Measurements from ENCODE around the gene SPIRE1.

The SPIRE1 gene

GRCh38 chr18:12432196-12432595, 225.7 kb downstream of the SPIRE1 start:
- H3K36me3 ChIP-seq (ENCODE audit: control insufficient read depth in 4 of 4, insufficient read depth in 4 of 4, low read length in 3 of 4): peaks cover 2 to 67% (median 47%) of the 10 kb centered on the region in 4 experiments

GRCh38 chr18:12431561-12431960, 226.3 kb downstream of the SPIRE1 start:
- CTCF ChIA-PET: no interaction called here
- H3K36me3 ChIP-seq (ENCODE audit: control insufficient read depth in 4 of 4, insufficient read depth in 4 of 4, low read length in 3 of 4): peaks cover 2 to 73% (median 51%) of the 10 kb centered on the region in 4 experiments

More at GRCh38 chr18:12432196-12432595, 225.7 kb downstream of the SPIRE1 start:
- H3K9me3 ChIP-seq (ENCODE audit: control extremely low read depth in 1 of 5, control insufficient read depth in 4 of 5, insufficient read depth in 2 of 5, low read depth in 1 of 5, low read length in 4 of 5): peaks cover 0 to 9% (median 6%) of the 10 kb centered on the region in 5 experiments
- no peak overlapping the region for H3K27ac ChIP-seq (ENCODE audit: insufficient read depth in 1 of 2, low read depth in 1 of 2, low read length in 2 of 2, poor library complexity in 1 of 2, severe bottlenecking in 2 of 2)
- WGBS (ENCODE audit: insufficient coverage): 96% methylated on average over 22 of the region's 22 CpGs
- CTCF ChIA-PET: no interaction called here
- H3K4me3 ChIP-seq (ENCODE audit: control insufficient read depth in 1 of 7, extremely low read depth in 1 of 7, insufficient read depth in 4 of 7, low read depth in 2 of 7, low read length in 6 of 7): no peak overlapping the region
- H3K4me1 ChIP-seq (ENCODE audit: control extremely low read depth in 1 of 4, control insufficient read depth in 4 of 4, insufficient read depth in 4 of 4, low read length in 3 of 4): no peaks in the 10 kb centered on the region
- DNase-seq: no peak
- POLR2A ChIA-PET: no interaction called here
- H3K27me3 ChIP-seq (replicated peaks in 2 of 5; ENCODE audit: control insufficient read depth in 4 of 5, insufficient read depth in 5 of 5, low read length in 4 of 5): no peaks in the 10 kb centered on the region

GRCh38 chr18:12430137-12430990, 227.5 kb downstream of the SPIRE1 start:
- H3K4me3 ChIP-seq (ENCODE audit: control insufficient read depth in 1 of 7, extremely low read depth in 1 of 7, insufficient read depth in 4 of 7, low read depth in 2 of 7, low read length in 6 of 7): no peak overlapping the region
- no peak overlapping the region for H3K27ac ChIP-seq (ENCODE audit: insufficient read depth in 1 of 2, low read depth in 1 of 2, low read length in 2 of 2, poor library complexity in 1 of 2, severe bottlenecking in 2 of 2)
- H3K36me3 ChIP-seq (ENCODE audit: control insufficient read depth in 4 of 4, insufficient read depth in 4 of 4, low read length in 3 of 4): peaks cover 2 to 75% (median 53%) of the 10 kb centered on the region in 4 experiments
- H3K4me1 ChIP-seq (ENCODE audit: control extremely low read depth in 1 of 4, control insufficient read depth in 4 of 4, insufficient read depth in 4 of 4, low read length in 3 of 4): no peaks in the 10 kb centered on the region
- CTCF ChIA-PET: interaction anchor here (0.6 kb wide), 1 partner anchor 14 kb away, joined by 3 read pairs; no protein-coding TSS in a partner anchor
- 100% methylated on average over 7 of the region's 8 CpGs for WGBS (ENCODE audit: insufficient coverage)
- DNase-seq: no peak
- POLR2A ChIA-PET: no interaction called here
- peaks cover 0 to 17% (median 9%) of the 10 kb centered on the region in 5 experiments for H3K9me3 ChIP-seq (ENCODE audit: control extremely low read depth in 1 of 5, control insufficient read depth in 4 of 5, insufficient read depth in 2 of 5, low read depth in 1 of 5, low read length in 4 of 5)
- H3K27me3 ChIP-seq (replicated peaks in 2 of 5; ENCODE audit: control insufficient read depth in 4 of 5, insufficient read depth in 5 of 5, low read length in 4 of 5): no peaks in the 10 kb centered on the region

More at GRCh38 chr18:12431561-12431960, 226.3 kb downstream of the SPIRE1 start:
- POLR2A ChIA-PET: no interaction called here
- peaks cover 0 to 16% (median 8%) of the 10 kb centered on the region in 5 experiments for H3K9me3 ChIP-seq (ENCODE audit: control extremely low read depth in 1 of 5, control insufficient read depth in 4 of 5, insufficient read depth in 2 of 5, low read depth in 1 of 5, low read length in 4 of 5)
- DNase-seq: no peak
- WGBS (ENCODE audit: insufficient coverage): 98% methylated on average over 15 of the region's 16 CpGs
- no peak overlapping the region for H3K27ac ChIP-seq (ENCODE audit: insufficient read depth in 1 of 2, low read depth in 1 of 2, low read length in 2 of 2, poor library complexity in 1 of 2, severe bottlenecking in 2 of 2)
- H3K27me3 ChIP-seq (replicated peaks in 2 of 5; ENCODE audit: control insufficient read depth in 4 of 5, insufficient read depth in 5 of 5, low read length in 4 of 5): no peaks in the 10 kb centered on the region
- H3K4me3 ChIP-seq (ENCODE audit: control insufficient read depth in 1 of 7, extremely low read depth in 1 of 7, insufficient read depth in 4 of 7, low read depth in 2 of 7, low read length in 6 of 7): no peak overlapping the region
- H3K4me1 ChIP-seq (ENCODE audit: control extremely low read depth in 1 of 4, control insufficient read depth in 4 of 4, insufficient read depth in 4 of 4, low read length in 3 of 4): no peaks in the 10 kb centered on the region

- Histone ChIP-seq H3K9me3 (ENCODE audit: control extremely low read depth in 1 of 5, control insufficient read depth in 4 of 5, insufficient read depth in 2 of 5, low read depth in 1 of 5, low read length in 4 of 5) (peaks cover 0 to 17% (median 9%) of the 10 kb centered on the region in 5 experiments), H3K4me1 (ENCODE audit: control extremely low read depth in 1 of 4, control insufficient read depth in 4 of 4, insufficient read depth in 4 of 4, low read length in 3 of 4) (no peaks in the 10 kb centered on the region), H3K27me3 (replicated peaks in 2 of 5; ENCODE audit: control insufficient read depth in 4 of 5, insufficient read depth in 5 of 5, low read length in 4 of 5) (no peaks in the 10 kb centered on the region), H3K36me3 (ENCODE audit: control insufficient read depth in 4 of 4, insufficient read depth in 4 of 4, low read length in 3 of 4) (peaks cover 2 to 74% (median 51%) of the 10 kb centered on the region in 4 experiments), H3K4me3 (ENCODE audit: control insufficient read depth in 1 of 7, extremely low read depth in 1 of 7, insufficient read depth in 4 of 7, low read depth in 2 of 7, low read length in 6 of 7) (no peak overlapping the region), H3K27ac (ENCODE audit: insufficient read depth in 1 of 2, low read depth in 1 of 2, low read length in 2 of 2, poor library complexity in 1 of 2, severe bottlenecking in 2 of 2) (no peak overlapping the region)
- WGBS (ENCODE audit: insufficient coverage): 94% methylated on average over 16 of the region's 16 CpGs
- POLR2A ChIA-PET: no interaction called here
- CTCF ChIA-PET: interaction anchor here (0.6 to 1.0 kb wide), 2 partner anchors 15 to 35 kb away, joined by 3 to 4 read pairs; no protein-coding TSS in a partner anchor
- DNase-seq: no peak
Measured at GRCh38 chr18:12429556-12429955, 228.4 kb downstream of the SPIRE1 start.

- WGBS (ENCODE audit: insufficient coverage): 88% methylated on average over 12 of the region's 12 CpGs
- CTCF ChIA-PET: interaction anchor here (1.0 kb wide), 1 partner anchor 35 kb away, joined by 4 read pairs; no protein-coding TSS in a partner anchor
- Histone ChIP-seq H3K4me3 (ENCODE audit: control insufficient read depth in 1 of 7, extremely low read depth in 1 of 7, insufficient read depth in 4 of 7, low read depth in 2 of 7, low read length in 6 of 7) (no peak overlapping the region), H3K27ac (ENCODE audit: insufficient read depth in 1 of 2, low read depth in 1 of 2, low read length in 2 of 2, poor library complexity in 1 of 2, severe bottlenecking in 2 of 2) (no peak overlapping the region), H3K4me1 (ENCODE audit: control extremely low read depth in 1 of 4, control insufficient read depth in 4 of 4, insufficient read depth in 4 of 4, low read length in 3 of 4) (no peaks in the 10 kb centered on the region), H3K27me3 (replicated peaks in 2 of 5; ENCODE audit: control insufficient read depth in 4 of 5, insufficient read depth in 5 of 5, low read length in 4 of 5) (no peaks in the 10 kb centered on the region), H3K36me3 (ENCODE audit: control insufficient read depth in 4 of 4, insufficient read depth in 4 of 4, low read length in 3 of 4) (peaks cover 2 to 69% (median 49%) of the 10 kb centered on the region in 4 experiments), H3K9me3 (ENCODE audit: control extremely low read depth in 1 of 5, control insufficient read depth in 4 of 5, insufficient read depth in 2 of 5, low read depth in 1 of 5, low read length in 4 of 5) (peaks cover 0 to 17% (median 9%) of the 10 kb centered on the region in 5 experiments)
- POLR2A ChIA-PET: no interaction called here
- DNase-seq: no peak
Measured at GRCh38 chr18:12428923-12429322, 229.0 kb downstream of the SPIRE1 start.

- H3K4me1 ChIP-seq (ENCODE audit: control extremely low read depth in 1 of 4, control insufficient read depth in 4 of 4, insufficient read depth in 4 of 4, low read length in 3 of 4): peaks cover 0 to 6% (median 5%) of the 10 kb centered on the region in 4 experiments
- no peak overlapping the region for H3K4me3 ChIP-seq (ENCODE audit: control insufficient read depth in 1 of 7, extremely low read depth in 1 of 7, insufficient read depth in 4 of 7, low read depth in 2 of 7, low read length in 6 of 7)
- WGBS (ENCODE audit: insufficient coverage): 88% methylated on average over 1 of the region's 3 CpGs
- H3K27me3 ChIP-seq (replicated peaks in 2 of 5; ENCODE audit: control insufficient read depth in 4 of 5, insufficient read depth in 5 of 5, low read length in 4 of 5): no peaks in the 10 kb centered on the region
- DNase-seq: no peak
- H3K27ac ChIP-seq (ENCODE audit: insufficient read depth in 1 of 2, low read depth in 1 of 2, low read length in 2 of 2, poor library complexity in 1 of 2, severe bottlenecking in 2 of 2): no peak overlapping the region
- POLR2A ChIA-PET: no interaction called here
- H3K9me3 ChIP-seq (ENCODE audit: control extremely low read depth in 1 of 5, control insufficient read depth in 4 of 5, insufficient read depth in 2 of 5, low read depth in 1 of 5, low read length in 4 of 5): peaks cover 0 to 17% (median 9%) of the 10 kb centered on the region in 5 experiments
- CTCF ChIA-PET: interaction anchor here (1.0 to 10.1 kb wide), 3 partner anchors 34 to 550 kb away, joined by 3 to 111 read pairs (median 5); no protein-coding TSS in a partner anchor
- H3K36me3 ChIP-seq (ENCODE audit: control insufficient read depth in 4 of 4, insufficient read depth in 4 of 4, low read length in 3 of 4): peaks cover 2 to 70% (median 35%) of the 10 kb centered on the region in 4 experiments
Measured at GRCh38 chr18:12426924-12427323, 231.0 kb downstream of the SPIRE1 start.

DNA sequence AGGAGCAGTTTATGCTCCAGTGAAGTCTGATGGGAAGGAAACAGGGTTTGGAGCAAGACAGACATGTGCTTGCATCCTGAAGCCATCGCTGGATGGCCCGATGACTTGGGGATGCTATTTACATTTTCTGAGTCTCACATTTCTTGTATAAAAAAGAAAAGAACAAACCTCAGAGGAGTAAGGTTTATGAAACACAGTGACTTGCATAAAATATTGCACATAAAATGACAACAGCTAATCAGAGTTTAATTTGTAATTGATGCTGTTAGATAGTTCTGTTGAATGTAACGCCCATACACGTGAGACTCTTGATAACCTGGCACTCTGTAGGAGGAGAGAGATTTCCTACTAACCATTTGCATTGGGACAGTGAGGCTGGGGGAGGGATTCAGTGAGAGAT, 233.7 kb downstream of the SPIRE1 start:
- POLR2A ChIA-PET: no interaction called here
- Histone ChIP-seq H3K36me3 (ENCODE audit: control insufficient read depth in 4 of 4, insufficient read depth in 4 of 4, low read length in 3 of 4) (peaks cover 0 to 45% (median 17%) of the 10 kb centered on the region in 4 experiments), H3K4me3 (ENCODE audit: control insufficient read depth in 1 of 7, extremely low read depth in 1 of 7, insufficient read depth in 4 of 7, low read depth in 2 of 7, low read length in 6 of 7) (no peak overlapping the region), H3K9me3 (ENCODE audit: control extremely low read depth in 1 of 5, control insufficient read depth in 4 of 5, insufficient read depth in 2 of 5, low read depth in 1 of 5, low read length in 4 of 5) (peaks cover 0 to 17% (median 9%) of the 10 kb centered on the region in 5 experiments), H3K27ac (ENCODE audit: insufficient read depth in 1 of 2, low read depth in 1 of 2, low read length in 2 of 2, poor library complexity in 1 of 2, severe bottlenecking in 2 of 2) (no peak overlapping the region), H3K4me1 (ENCODE audit: control extremely low read depth in 1 of 4, control insufficient read depth in 4 of 4, insufficient read depth in 4 of 4, low read length in 3 of 4) (peaks cover 0 to 24% (median 17%) of the 10 kb centered on the region in 4 experiments), H3K27me3 (replicated peaks in 2 of 5; ENCODE audit: control insufficient read depth in 4 of 5, insufficient read depth in 5 of 5, low read length in 4 of 5) (no peaks in the 10 kb centered on the region)
- no CpG with 5 or more reads among the region's 4 CpGs for WGBS (ENCODE audit: insufficient coverage)
- DNase-seq: no peak
- CTCF ChIA-PET: interaction anchor here (1.2 to 10.1 kb wide), 6 partner anchors 18 to 235 kb away, joined by 3 to 111 read pairs (median 22); partner anchors contain the start of genes PRELID3A and SPIRE1

All from common myeloid progenitor, CD34-positive (primary cell).